Measurements from ENCODE around the gene DUSP22.
A peak's percentile ranks its signal among the peaks of the same experiment; 100 is the strongest.
"Not testable (repeated sequence)": the region's sequence is repeated elsewhere in the genome, so short reads cannot be mapped to it uniquely, and the experiment has no call there.

DUSP22 gene

DNA sequence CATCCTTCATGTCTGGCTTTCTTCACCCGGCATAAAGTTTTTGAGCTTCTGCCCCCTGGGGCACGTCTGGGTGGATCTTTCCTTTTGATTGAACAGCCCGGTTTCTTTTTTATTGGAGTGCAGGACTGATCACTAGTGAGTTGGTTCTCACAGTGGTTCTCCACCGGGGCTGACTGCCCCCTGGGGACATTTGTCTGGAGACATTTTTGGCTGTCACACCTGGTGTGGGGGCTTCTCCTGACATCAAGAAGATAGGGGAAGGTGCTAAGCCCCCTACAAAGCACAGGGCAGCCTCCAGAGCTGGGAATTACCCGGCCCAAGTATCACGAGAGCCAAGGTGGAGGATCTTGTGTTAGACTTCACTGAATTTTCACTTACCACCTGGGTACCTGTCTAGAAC, 73.5 kb downstream of the DUSP22 start:
- no peak for DNase-seq (ENCODE audit: low read depth)

DNA sequence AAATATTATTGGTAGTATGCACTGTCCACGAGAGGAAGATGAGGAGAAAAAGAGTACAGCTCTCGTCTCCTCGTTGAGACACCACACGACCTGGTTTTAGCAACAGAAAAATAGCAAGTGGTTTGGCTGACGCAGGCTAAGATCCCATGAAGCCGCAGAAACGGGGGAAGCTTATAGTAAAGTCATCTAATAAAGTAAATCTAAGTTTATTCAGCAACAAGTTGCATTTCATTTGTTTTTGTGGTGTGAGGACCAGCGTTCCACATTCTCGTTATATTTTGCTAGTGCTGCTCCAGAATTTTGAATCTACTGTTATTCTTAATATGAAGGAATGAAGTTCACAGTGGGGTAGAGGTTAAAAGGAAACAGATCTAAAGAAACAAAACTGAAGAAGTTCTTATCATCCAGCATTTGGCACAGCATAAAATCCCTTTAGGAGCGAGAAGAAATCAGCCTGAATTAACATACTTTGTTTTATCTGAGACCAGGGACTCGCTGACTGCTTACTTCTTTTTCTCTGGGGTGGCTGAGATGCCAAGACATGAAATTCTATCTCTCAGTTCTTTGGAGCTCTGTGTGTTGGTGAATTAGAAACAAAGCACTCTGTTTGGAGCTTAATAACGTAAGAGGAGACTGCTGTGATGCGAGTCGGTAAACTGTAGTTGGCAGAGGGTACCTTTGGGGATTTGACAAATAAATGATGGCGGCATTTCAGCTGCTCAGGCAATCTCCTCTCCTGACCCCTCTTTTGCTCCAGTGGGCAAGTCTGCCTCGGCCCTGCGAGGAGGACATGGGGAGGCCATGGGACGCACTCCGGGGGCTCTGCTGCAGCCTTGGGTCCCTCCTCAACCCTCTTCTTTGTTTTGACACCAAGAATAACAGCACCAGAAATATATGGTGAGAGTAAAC, 74.4 kb downstream of the DUSP22 start:
- no peak for DNase-seq (ENCODE audit: low read depth)

DNA sequence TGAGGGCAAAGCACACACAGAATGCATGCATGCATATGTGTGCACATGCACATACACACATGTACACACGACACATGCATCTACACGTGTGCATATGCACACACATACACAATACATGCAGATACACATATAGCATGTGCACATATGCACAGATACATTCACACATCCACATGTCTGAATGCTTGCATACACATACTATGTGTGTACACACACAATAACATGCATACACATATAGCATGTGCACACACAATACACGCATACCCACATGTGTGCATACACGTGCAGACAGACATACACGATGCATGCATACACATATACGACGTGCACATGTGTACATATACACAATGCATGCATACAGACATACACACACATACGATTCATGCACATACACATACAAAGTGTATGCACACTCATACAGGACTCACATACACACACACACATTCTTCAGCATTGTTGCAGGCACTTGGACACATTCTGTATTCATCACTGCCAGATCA, 75.1 kb downstream of the DUSP22 start:
- no peak for DNase-seq (ENCODE audit: low read depth)

DNA sequence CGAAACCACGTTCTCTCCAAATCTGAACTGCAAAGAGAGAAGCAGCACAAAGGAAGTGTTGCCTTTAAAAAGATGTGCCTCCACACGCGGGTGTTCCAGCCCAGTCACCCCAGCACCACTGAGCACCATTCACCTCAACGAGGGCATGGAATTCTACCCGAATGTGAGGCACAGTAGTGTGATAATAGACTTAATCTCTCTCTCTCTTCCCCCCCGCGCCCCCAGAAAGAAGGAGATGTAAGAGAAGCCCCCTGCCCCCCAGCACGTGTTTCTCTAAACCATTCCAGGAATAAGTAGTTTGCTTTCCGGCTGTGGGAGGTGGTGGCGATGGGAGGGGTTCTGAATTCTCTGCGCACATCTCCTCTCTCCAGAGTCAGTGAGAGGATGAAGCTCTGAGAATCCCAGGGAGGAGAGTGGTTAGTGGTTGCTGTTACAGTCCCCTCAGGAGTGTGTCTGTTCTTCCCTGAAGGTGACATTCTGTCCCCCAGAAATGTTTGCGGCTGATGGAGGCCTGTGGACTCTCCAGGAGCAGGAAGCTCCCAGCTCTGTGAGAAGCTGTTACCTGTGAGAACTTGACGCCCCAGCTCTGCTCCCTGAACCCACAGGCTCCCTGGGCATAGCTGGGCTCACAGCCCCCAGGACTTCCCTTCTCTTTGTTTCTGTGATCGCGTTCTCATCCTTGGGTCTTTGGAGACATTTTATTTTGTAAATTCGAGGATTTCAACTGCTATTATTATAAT, 75.8 kb downstream of the DUSP22 start:
- no peak for DNase-seq (ENCODE audit: low read depth)

DNA sequence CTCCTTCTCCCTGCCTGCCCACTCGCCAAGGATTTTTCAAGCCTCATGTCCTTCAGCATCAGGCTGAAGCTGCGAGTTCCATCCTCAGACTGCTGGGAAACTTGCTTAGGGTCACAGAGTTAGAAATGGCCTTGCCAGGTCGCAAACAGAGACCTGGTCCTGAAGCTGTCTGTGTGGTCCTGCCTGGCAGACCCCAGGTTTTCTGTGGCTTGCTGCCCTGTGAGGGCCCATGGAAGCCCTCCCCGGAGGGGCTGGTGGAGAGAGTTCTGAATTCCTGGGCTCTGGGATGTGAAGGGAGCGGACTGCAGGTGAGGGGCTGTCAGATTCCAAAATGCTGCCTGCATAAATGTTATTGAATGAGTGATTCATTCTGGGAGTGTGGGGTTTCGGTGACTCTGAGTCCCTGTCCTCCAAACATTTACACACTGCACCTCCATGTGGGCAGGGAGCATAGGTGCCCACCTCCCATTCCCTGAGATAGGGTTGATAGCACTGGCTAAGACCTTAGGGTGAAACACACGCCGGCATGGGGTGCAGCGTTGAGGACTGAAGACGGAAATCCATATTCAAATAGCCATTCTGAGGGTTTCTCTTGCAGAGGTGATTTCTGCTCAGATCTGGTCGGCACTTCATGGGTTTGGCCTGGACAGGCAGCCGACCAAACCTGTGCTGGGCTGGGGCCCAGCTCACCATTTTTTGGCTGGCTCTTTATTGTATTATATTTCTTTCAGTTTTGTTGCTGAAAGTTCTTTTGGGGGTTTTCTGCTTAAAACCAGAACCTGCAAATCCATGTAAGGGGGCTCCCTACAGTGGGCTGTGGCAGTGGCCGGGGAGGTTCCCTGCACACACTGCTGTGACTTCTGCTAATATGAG, 77.5 kb downstream of the DUSP22 start:
- DNase-seq (ENCODE audit: low read depth) = no peak

DNA sequence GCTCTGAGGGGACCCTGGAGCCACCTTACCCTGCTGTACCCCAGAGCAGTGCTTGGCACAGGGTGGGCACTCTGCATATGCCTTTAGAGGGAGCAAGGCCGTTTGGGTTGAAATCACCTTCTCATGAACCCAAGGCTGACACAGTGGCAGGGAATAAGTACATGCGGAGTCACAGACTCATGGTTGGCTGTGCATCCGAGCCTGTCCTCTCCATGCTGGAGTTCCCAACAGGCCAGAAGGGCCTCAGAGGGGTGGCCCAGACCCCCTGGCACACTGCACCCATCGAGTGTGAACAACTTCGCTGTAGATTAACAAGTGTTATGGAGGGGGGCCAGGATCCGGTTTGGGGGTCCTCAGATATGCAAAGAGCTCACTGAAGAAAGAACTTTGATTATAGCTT, 78.3 kb downstream of the DUSP22 start:
- no peak for DNase-seq (ENCODE audit: low read depth)

DNA sequence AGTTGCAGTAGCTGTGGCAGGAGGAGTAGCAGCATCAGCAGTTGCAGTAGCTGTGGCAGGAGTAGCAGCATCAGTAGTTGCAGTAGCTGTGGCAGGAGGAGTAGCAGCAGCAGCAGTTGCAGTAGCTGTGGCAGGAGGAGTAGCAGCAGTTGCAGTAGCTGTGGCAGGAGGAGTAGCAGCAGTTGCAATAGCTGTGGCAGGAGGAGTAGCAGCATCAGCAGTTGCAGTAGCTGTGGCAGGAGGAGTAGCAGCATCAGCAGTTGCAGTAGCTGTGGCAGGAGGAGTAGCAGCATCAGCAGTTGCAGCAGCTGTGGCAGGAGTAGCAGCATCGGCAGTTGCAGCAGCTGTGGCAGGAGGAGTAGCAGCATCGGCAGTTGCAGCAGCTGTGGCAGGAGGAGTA, 79.6 kb downstream of the DUSP22 start:
- DNase-seq (ENCODE audit: low read depth) = not testable (repeated sequence)

DNA sequence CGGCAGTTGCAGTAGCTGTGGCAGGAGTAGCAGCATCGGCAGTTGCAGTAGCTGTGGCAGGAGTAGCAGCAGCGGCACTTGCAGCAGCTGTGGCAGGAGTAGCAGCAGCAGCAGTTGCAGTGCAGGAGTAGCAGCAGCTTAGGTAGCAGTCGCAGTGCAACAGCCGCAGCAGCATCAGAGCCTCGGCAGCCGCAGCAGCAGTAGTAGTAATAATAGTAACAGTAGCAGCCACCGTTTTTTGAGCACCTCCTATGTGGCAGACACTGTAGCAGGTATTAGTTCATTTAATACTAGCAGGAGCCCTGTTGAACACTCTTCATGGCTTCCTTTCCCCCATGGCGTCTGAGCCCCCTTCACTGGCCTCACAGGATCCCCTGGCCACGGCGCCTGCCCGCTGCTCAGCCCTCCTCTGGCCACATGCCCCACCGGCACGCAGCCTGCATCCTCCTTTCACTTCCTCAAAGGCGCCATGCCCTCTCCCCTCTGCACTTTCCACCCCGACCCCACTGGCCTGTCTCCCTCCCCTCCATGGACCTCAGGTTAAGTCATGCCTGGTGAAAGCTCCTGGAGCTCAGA, 80.1 kb downstream of the DUSP22 start:
- no peak for DNase-seq (ENCODE audit: low read depth)

DNA sequence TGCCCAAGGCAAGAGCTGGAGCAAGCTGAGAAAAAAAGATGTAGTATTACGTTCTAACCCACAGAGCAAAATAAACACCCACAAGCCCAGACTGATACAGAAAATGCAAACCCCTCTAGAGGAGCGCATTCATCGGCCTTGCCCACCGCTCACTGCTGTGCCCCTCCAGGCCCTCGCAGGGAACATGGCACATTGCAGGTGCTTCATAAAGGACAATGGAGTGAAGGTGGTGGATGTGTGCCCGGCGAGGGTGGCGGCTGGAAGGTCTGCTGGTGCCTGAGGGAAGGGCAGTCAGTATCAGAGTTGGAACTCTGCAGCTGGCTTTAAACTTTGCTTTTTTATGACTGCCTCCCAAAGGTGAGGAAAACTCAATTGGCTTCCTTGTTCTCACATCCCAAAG, 80.7 kb downstream of the DUSP22 start:
- DNase-seq (ENCODE audit: low read depth) = no peak

DNA sequence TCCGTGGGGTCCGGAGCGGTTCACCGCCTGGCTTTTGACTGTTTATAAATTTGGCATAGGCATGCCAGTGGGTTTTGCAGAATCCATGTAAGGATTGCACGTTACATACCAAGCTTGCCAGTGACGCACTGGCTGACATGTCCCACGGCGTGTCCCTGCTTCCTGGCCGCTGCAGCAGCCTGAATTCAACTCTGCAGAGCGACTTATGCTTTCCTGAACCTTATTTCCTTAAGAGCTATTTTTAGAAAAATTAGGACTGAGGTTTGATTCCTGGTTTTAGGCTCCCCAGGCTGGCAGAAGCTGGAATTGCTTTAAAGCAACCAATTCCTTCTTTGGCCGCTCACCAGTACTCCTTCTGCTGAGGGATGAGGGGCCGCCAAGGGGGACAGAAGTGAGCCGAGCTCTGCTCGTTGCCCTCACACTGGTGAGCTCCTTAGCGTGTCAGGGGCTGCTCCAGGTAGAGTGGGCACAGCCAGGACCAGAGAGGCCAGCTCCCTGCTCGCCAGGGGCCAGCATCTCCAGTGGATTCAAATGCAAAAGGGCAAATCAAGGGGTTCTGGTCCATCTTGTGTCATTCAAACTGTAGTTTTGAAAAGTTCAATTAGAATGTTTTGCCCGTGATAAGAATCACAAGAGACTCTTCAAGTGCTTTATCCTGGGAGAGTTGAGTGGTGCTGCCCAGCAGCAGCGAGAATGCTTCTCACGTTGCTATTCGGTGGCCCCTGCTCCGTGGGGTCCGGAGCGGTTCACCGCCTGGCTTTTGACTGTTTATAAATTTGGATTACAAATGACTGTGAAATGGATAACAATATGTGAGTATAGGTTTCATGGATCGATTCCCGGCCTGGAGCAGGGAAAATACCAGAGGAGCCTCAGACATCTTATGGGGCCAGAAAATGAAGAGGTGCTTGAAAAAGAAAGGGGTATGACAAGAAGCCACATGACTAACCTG, 81.8 kb downstream of the DUSP22 start:
- DNase-seq (ENCODE audit: low read depth) = peak; percentile 10

DNA sequence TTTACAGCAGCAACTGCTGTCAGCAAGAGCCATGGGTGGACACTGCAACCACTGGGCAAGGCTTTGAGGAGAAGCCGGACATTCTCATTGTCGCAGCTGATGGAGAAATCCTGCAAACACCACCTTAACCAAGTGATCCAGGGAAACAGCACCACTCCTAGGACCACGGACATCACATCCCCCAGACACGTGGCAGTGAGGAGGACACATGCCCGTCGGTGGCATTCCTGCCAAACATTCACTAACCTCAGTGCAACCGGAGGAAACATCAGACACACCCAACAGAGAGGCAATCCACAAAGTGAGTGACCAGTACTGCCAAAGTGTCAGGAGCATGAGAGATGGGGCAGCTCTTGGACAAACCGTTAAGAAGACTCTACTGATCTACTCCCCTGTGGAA, 82.7 kb downstream of the DUSP22 start:
- DNase-seq (ENCODE audit: low read depth) = no peak

DNA sequence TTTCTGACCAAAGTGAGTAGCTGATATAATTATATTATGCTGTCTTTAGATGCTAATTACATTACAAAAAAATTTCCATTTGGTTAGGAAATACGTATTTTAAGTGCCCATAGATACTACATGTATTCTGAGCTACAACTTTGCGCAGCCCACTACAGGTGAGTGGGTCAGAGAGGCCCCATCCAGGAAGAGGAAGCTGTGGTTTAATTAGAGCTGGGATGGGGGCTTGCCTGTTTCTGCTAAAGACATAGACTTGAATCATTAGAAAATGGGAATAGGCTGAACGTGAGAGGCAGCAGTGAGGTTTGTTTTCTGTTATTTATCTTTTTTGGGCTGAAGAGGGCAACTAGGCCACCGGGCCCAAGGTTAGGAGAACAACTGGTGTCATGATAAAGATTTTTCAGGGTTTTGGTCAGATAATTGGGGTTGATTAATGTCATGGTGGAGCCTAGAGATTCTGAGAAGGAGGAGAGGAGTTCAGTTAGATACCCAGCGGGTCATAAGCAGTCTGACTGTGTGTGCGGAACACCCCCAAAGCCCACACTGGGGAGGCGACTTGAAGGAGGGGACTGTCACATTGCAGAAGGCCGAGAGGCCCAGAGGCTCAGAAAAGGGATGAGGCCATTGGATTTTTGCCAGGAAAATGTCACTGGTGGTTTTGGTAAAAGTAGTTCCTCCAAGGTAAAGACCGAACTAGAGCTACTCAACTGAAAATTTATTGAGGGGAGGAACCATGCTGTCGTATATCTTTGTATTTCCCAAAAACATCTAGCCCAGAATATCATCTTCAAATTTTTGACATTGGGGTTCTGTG, 84.7 kb downstream of the DUSP22 start:
- DNase-seq (ENCODE audit: low read depth) = no peak

DNA sequence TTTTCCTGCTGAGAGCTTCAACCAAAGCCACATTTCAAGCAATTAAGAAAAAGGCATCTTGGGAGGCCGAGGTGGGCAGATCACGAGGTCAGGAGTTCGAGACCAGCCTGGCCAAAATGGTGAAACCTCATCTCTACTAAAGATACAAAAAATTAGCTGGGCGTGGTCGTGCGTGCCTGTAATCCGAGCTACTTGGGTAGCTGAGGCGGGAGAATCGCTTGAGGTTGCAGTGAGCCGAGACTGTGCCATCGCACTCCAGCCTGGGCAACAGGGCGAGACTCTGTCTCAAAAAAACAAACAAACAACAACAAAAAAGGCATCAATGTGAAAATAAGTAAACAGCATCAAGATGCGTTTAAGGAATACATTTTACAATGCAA, 85.3 kb downstream of the DUSP22 start:
- DNase-seq (ENCODE audit: low read depth) = not testable (repeated sequence)

DNA sequence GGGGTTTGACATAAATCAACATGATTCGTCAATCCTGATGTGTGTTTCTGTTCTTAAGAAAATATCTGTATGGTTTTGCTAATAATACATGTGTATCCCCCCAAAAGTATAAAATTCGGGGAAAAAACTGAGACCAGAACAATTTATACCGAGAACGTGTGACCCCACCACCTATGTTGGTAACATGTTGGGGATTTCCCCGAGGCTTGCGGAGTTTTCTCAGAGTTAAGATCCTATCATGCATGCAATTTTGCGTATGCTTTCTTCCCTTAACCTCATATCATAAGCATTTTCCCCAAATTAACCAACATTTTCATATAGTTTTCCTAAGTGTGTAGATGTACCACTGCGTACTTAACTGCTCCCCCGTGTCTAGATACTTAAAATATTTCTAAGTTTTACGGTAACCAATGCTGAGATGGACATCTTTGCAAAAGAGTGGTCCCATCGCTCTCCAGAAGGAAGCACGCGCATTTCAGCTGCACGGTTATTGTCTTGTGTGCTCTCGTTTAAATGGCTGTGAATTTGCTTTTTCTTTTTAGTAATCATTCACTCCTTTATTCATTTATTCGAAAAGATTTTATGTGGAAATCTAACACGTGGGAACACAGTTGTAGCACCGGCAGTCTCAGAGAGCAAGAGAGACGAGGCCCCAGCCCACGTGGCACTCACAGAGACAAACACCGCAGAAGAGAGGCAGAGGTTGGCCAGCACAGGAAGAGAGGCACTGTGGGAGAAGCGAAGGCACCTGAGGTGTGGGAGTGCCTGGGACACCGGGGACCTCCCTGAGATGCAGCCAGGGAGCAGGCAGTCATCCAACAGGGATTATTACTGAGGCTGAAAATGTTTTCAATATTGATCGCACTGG, 86.0 kb downstream of the DUSP22 start:
- no peak for DNase-seq (ENCODE audit: low read depth)

DNA sequence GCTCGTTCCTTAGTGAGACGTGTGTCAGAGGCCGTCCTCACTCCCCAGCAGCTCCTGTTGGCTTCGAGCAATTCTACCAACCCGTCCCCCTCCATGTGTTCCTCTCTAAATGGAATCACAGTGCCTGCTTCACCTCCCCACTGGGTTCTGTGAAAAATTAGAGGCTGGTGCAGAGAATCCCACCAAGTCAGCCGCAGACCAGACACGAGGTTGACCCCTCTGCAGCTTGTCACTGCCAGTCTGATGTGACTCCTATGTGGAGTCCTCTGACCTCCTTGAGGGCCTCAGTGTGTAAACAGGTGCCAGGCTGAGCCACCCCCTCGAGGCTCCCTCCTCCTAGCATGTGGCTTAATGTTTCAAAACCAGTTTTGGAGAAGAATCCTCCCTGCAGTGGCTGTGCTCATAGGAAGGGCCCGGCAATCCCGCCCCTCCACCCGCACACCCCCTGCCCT, 86.7 kb downstream of the DUSP22 start:
- no peak for DNase-seq (ENCODE audit: low read depth)

DNA sequence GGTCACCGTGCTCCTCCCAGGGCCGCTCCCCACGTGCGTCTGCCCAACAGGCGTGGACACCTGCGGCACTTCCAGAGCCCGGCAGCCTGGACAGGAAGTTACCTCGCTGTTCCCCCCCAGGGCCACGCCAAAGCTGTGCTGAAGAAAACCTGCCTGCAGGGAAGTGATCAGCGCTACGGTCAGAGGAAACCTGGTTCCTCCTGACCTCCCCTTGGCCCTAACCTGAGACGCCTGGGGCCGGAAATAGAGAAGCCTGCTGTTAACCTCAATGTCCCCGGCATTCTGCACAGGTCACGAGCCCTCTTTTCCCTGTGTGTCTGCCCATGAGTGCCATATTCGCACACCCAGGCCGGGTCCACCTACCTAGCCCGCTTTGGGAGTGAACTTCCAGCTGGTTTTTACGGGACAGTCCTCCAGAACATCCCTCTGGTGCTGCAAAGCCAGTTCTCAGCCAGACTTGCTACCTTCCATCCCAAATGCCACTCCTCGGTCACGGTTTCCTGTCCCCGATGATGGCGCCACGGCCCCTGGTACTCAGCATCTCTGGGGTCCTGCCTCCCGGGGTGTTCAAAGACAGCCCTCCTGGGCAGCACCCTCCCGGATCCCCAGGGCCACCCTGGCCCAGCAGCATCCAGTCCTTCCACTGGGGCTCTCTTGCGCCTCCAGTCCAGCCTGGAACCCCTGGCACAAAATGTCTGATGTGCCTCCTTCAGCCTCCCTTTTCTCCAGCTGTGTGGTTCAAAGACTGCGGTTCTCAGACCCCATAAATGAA, 87.3 kb downstream of the DUSP22 start:
- DNase-seq (ENCODE audit: low read depth) = no peak

DNA sequence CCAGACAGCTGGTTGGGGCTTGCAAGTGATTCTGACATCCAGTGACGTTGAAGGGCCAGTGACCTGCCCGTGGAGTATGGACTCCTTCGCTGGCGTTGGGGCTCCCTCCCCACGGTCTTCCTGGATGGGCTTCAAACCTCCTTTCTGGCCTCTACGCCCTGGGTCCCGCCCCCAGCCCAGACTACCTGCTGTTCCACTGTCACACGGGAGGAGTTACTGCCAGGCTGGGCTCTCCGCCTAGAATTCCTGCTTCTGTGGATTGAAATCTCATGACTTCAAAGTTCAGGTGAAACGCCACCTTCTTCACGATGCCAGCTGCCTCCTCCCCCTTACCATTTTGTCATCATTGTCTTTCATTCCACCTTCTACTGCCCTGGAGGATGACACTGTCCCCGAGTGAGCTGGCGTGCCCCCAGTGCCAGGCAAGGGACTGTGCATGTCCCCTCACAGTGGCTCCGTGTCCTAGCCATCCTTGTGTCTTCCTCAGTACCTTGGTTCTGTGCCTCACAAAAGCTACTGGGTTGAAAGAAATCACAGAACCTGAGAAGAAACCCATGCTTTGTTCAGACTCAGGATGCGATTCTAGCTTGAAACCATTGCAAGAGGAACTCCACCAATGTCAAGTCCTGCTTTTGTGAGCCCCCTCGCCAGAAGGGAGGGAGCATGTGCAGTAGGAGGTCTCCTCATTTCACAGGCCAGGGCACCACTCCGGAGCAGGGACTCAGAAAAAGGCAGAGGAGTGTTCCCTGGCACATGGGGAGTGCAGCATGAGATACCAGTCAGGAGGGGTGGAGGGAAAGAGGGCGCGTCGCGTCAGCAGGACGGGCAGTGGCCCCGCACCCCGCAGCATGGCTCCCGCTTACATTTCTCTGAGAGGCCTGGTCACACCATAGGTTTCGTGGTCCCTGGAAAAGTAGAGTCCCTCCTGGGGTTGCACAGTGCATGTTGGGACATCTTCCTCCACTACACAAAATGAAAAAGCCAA, 88.2 kb downstream of the DUSP22 start:
- no peak for DNase-seq (ENCODE audit: low read depth)

All from stromal cell of bone marrow (primary cell).